Measurements from ENCODE around the gene SYCE3.

The SYCE3 gene

GRCh38 chr22:50599816-50600455 lies 37.2 kb upstream of the SYCE3 start:
- DNase-seq = peak; percentile 85

DNA sequence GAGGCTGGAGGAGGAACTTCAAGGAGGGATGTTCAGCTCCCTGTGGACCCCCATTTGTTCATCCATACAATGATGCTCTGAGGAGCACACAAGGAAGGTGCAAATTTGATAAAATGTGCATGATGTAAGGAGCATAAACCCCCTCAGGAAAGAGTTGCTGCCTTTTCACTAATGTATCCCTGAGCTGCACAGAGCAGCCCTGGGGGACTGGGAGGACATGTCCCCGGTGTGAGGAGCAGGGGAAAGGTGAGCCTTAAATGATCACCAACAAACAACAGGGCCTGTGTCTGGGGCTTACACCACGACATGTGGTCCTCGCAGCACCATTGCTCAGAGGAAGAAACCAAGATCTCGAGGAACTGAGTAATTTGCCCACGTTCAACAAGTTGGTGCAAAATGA lies 34.4 kb upstream of the SYCE3 start:
- DNase-seq = no peak

DNA sequence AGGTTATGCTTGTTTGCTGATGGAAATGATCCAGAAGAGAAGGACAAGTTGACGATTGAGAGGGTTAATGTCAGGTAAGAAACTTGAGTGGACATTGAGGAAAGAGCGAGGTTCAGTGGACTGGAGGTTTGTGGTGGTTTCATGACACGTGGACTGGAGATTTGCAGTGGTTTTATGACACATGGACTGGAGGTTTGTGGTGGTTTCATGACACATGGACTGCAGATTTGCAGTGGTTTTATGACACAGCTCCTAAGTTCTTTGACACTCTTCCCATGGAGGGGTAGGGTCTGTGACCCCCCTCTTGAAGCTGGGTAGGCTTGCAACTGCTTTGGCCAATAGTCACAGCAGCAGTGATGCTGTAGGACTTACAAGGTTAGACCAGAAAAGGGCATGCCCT lies 32.5 kb upstream of the SYCE3 start:
- DNase-seq = no peak

GRCh38 chr22:50587407-50587806 lies 24.7 kb upstream of the SYCE3 start:
- DNase-seq = no peak

- DNase-seq = no peak
Observed at GRCh38 chr22:50586416-50586815, 23.7 kb upstream of the SYCE3 start.

DNA sequence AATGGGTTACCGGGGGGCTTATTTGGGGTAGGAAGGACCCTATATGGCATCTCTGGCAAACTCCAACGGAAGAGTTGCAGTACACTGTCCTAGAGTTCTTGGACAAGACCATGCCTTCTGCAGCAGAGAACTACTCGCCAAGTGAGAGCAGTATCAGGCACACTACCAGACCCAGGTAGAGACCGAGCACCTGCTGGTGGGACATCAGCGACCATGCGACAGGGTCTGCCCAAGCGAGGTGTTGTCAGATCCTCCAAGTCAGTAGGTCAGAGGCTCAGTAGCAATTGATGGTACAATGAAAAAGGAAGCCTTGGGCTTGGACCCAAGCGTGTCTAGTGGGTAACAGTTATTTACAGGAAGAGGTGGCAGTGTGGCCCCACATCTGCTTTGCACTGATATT lies 23.1 kb upstream of the SYCE3 start:
- DNase-seq = no peak

- no peak for DNase-seq
Observed at GRCh38 chr22:50585238-50585637, 22.5 kb upstream of the SYCE3 start.

DNA sequence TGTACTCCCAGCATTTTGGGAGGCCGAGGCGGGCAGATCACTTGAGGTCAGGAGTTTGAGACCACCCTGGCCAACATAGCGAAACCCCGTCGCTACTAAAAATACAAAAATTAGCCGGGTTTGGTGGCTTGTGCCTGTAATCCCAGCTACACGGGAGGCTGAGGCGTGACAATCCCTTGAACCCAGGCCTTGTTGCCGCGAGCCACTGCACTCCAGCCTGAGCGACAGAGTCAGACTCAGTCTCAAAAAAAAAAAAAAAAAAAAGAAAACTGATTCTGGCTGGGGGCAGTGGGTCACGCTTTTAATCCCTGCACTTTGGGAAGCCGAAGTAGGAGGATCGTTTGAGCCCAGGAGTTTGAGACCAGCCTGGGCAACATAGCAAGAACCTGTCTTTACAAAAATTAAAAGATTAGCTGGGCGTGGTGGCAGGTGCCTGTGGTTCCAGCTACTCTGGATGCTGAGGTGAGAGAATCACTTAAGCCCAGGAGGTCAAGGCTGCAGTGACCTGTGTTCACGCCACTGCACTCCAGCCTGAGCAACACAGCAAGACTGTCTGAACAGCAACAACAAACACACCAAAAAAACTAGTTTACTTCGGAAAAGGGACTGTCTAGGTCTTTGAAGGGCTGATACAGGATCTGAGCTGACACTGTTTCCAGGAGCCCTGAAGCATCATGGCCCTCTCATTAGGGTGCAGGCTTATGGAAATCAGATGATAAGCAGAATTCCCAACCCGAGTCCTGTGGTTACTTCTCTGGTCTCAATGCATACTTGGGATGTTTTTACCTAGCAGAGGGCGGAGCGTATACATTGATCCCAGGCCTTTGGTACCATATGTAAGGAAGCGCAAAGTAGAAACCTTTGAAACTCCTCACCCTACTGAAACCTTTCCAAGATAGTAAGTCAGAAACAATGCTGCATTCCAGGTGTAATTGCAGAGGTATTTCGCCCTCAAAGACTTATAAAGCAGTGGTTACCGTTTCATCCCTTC lies 21.7 kb upstream of the SYCE3 start:
- DNase-seq = no peak

DNA sequence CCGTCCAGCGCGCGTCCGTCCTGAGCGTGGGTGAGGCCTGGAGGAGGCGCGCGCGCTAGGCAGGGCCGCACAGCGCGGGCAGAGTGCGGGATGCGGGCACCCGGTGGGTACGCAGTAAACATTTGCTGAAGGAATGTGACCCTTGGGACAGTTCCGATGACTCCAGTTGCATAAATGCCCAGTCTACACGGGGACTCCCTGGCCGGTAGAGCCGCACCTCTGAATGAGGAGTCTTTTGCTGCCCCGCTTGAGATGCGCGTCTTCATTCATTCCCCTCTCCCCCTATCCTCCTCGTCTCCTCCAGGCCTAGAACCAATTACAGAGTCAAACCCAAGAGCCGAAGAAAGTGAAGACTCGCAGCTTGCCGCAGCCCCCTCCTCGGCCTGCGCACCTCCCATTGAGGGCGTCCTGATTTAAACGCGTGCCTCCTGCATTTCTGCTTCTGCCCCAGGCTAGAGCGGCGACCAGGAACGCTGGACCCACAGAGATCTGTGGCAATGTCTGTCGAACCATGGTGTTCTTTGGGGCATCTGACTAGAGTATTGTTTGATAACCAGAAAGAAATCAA lies 20.7 kb upstream of the SYCE3 start:
- no peak for DNase-seq

DNA sequence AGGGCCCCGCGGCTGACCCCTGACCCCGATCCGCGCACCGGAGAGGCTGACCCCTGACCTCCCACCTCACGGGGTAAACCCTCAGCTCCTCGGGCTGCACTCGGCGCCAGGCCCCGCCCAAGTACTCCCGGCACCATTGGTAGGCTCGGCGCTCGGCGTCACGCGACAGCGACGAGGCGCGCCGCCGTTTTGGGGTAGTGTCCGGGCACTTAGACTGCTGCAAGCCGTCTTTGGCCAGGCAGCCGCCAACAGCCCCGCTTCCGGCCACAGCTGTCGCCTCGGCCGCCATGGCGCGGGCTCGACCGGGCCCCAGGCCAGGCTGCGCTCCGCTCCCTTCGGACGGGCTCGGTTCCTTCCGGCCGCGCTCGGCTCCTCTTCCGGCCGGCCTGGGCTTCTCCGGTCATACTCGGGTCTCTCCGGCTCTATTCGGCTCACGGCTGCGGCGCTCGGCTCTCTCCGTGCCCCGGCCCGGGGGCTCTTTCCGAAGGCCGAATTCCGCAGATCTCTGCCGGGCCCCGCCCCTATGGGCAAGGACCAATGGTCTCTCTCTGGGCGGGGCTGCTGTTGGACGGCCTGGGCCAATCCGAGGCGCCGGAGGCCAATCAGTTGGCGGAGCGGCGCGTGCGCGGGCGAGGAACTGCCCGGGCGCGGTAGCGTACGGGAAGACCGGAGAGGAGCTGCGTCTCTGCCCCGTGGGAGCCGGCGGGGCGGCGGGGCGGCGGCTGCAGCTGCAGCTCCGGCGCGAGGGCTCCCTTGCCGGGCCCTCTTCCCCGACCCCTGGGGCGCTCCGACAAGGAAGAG lies 20.0 kb upstream of the SYCE3 start, which contains the start of gene CHKB:
TSS of gene CHKB (minus strand) at position 357 of the 801 bp plus-strand sequence. CDS start at position 289, 68 bp downstream.
- peak; percentile 98 for DNase-seq

DNA sequence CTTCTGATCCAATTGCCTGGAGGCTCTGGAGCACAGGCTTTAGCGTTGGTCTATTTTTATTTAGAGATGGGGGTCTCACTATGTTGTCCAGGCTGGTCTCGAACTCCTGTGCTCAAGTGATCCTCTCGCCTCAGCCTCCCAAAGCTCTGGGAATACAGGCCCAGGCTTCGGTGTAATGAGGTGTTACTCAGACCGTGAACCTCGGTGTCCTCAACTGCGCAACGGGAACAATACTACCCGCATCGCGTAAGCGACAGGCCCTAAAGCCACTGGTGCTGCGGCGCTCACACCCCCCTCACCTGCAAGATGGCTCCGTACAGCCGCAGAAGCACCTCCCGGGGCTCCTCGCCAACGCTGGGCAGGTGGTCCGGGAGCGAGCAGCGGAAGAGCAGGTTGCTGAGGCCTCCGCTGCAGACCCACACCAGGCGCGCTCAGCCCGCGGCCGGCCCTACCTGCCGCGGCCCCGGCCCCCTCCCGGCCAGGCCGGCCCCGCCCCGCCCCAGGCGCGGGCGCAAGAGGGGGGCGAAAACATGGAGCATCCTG lies 19.3 kb upstream of the SYCE3 start:
- peak; percentile 72 for DNase-seq

DNA sequence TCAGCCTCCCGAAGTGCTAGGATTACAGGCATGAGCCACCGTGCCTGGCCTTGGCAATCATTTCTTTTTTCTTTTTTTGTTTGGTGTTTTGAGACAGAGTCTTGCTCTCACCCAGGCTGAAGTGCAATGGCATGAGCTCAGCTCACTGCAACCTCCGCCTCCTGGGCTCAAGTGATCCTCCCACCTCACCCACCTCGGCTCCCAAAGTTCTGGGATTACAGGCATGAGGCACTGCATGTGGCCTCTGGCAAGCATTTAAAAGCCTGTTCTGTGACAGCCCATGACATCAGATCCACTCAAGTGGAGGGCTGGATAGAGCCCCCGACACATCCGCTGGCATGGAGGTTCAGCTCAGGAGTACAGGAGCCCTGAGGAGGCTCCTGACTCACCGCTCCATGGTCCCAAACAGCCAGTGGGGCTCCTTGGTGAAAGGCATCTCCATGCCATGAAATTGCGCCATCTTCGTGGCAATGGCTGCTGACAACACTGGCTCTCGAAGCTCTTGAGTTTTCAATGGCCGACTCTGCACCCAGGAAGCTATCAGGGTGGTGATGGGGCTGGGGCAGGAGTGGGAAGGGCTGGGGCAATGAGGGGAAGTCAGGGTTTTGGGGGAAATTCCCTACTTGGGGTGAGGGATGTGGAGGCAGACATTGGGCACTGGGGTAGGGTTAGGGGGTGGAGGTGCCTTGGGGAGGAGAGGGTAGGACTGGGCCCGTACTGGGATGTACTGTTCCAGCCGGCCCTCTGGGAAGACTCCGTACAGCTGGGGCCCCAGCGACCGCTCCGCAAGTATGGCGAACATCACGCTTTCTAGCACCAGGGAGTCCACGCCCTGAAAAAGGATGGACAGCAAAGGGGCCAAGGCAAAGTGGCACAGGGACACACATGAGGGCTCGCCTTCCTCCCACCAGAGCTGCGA lies 18.6 kb upstream of the SYCE3 start:
- DNase-seq = peak; percentile 51

DNA sequence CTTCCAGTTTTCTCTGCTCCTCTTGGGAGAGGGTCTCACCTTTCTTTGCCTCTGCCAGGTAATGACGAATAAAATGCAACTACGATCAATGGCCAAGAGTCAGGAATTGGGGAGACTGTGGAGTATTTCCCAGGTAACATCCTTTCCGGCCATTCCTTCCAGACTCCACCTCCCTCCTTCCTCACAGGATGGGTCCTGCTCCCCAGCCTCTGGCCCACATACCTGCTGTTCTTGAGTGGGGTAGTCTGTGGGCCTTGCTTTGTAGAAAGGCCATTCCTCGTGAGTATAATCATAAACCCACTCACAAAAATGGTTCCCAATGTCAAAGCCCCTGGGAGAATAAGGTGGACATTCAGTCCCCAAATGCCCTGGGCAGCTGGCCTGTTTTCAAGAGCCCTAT lies 17.0 kb upstream of the SYCE3 start:
- DNase-seq = no peak

DNA sequence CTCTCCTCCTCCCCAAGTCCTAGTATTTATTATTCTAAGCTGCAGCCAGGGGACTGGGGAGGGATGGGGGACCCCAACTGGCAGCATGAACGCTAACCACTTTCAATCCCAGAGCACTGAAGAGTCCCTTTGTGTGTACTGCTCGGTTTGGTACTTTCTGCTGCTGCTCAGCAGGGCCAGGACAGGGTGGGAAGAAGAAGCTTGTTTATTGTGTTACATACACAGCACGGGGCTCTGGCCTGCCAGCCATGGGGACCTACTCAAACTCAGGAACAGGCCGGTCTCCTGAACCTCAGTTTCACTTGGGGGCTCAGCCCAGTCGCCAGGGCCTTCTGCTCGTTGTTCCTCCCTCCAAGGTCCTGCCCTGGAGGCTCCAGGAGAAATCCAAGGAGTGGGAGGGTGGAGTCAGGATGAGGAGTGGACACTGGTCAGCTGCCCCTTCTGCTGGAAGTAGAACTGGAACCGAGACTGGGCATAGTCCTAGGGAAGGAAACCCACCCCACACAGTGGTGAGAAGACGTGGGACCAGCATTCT lies 16.1 kb upstream of the SYCE3 start:
- no peak for DNase-seq

DNA sequence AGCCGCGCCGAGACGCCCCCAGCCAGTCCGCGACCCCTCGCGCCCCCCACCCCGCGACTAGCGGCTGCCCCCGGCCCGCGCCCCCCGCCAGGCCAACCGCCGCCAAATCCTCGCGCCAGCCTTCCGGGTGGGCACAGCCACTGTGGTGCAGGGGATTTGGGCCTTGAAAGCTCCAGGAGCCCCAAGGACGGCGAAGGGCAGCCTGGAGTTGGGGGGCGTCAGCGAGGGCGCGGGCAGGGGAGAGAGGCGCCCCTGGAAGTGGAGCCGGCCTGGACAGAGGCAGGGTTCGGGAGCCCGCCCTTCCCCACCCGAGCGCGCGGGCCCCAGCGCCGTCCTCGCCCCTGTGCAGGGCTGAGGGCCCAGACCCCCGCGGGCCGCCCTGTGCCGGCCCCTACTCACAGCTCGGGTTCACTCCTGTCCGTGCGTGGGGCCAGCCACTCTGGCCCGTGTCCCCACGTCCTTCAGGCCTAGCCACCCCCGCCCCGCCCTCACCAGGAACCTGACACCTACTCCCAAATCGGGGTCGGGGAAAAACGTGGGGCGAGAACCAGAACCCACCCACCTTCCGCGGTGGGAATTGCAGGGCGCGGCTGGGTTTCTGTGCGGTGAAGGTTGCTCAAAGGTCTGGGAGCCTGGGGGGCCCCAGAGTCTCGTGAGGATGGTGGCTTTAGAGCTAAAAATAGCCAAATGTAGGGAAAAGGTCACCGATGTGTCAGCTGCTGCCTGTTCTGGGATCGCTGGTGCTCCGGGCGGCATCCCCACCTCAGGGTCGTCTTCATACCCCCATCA lies 15.5 kb upstream of the SYCE3 start, which contains the start of gene CPT1B:
TSS of gene CPT1B (minus strand) at position 441 of the 789 bp plus-strand sequence. CDS start 512 bp downstream, outside the sequence.
- DNase-seq = no peak

DNA sequence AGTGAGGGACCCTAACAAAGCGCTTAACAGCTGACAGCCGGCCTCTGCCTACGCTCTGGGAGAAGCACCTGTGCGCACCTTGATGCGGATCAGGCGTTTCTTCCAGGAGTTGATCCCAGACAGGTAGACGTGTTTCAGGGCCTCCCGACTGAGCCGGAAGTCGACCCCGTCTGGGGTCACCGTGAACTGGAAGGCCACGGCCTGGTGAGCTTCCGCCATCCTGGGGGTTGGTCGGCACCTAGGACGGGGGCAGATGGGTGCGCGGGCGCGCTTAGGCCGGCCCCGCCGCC lies 14.9 kb upstream of the SYCE3 start:
- DNase-seq = no peak

- DNase-seq = no peak
Observed at GRCh38 chr22:50576806-50577696, 14.3 kb upstream of the SYCE3 start.

- DNase-seq = no peak
Observed at GRCh38 chr22:50576070-50576469, 13.4 kb upstream of the SYCE3 start.

GRCh38 chr22:50575426-50575941 lies 12.8 kb upstream of the SYCE3 start:
- no peak for DNase-seq

Measured in activated CD8-positive, alpha-beta memory T cell treated with anti-CD3 and anti-CD28 coated beads, Interleukin-2, amount 50 U/mL, for 48 hours (primary cell).